ENCODE data around the gene HAS3.

GRCh38 chr16:69166221-69166833 is 60.9 kb downstream of the HAS3 start:
- TF ChIP-seq CTCF (IDR thresholded peaks at IDR 0.05): no peak
- TF ChIP-seq POLR2A (IDR thresholded peaks at IDR 0.05): no peak

All from heart left ventricle (tissue), 13 donors.